ENCODE results near the gene TF.

DNA sequence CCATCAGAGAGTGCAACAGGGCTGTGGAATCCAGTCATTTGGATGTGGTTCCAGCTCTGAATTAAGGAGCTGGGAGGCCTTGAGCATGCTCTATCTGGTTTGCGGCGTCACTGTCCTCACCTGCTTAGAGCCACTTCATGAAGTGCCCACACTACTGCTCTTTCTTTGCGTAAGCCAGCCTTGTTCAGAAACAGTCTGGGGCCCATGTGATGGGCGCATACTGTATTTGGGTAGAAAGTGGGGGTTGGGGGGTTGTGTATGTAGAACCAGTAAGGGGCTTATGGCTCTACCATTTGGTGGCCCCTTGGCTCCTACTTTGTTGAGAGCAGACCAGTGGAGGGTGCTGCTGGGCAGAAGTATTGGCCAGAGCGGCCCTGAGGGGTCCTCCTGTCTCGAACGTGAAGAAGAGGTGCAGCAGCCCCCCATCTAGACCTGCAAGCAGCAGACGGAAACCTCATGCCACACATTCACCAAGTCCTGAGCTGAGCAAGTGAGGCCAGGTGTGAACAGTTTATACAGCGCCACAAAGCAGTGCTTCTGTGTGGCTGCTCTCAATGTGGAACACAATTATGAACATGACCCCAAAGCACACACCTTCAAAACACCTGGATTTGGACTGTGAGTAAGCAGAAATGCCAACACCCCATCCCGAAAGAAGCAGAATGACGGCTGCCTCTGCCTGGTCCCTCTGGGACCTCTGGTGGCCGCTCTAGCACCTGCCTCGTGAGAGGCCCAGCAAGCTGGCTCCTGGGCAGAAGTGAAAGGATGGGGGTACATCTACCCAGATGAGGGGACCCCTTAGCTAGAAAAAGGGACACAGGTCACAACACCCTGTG is 86.0 kb downstream of the TF start:
- TF ChIP-seq, protein P1, sequence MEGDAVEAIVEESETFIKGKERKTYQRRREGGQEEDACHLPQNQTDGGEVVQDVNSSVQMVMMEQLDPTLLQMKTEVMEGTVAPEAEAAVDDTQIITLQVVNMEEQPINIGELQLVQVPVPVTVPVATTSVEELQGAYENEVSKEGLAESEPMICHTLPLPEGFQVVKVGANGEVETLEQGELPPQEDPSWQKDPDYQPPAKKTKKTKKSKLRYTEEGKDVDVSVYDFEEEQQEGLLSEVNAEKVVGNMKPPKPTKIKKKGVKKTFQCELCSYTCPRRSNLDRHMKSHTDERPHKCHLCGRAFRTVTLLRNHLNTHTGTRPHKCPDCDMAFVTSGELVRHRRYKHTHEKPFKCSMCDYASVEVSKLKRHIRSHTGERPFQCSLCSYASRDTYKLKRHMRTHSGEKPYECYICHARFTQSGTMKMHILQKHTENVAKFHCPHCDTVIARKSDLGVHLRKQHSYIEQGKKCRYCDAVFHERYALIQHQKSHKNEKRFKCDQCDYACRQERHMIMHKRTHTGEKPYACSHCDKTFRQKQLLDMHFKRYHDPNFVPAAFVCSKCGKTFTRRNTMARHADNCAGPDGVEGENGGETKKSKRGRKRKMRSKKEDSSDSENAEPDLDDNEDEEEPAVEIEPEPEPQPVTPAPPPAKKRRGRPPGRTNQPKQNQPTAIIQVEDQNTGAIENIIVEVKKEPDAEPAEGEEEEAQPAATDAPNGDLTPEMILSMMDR (IDR thresholded peaks at IDR 0.05), result no peak
- no peak for TF ChIP-seq EP300 (IDR thresholded peaks at IDR 0.05)
